IMR-90 (cell line): Measurements from ENCODE around the gene C6orf47. TPM values are rescaled to one million over a fixed set of nuclear protein-coding genes. Genes with fewer than 3 reads are reported as not detected.

Source experiments
- CTCF ChIP-seq: conservative IDR thresholded peaks from 2 replicates; pipeline ENCODE4 v1.5.1; 2012; ENCODE audit warnings: mild to moderate bottlenecking, low read depth, low read length, improper control_type of control experiment
- ELK1 ChIP-seq: fragments of 150-350 bp; IDR thresholded peaks from 2 replicates; pipeline ENCODE4 v1.6.1; 2016; ENCODE audit warnings: low read depth, mild to moderate bottlenecking, low read length, moderate library complexity, borderline replicate concordance
- POLR2A ChIP-seq: IDR thresholded peaks from 2 replicates; pipeline ENCODE4 v1.6.1; 2012; ENCODE audit warnings: mild to moderate bottlenecking, low read depth, low read length
- RAD21 ChIP-seq: IDR thresholded peaks from 2 replicates; pipeline ENCODE4 v1.6.1; 2012; ENCODE audit warnings: low read length, improper control_type of control experiment
- RCOR1 ChIP-seq: IDR thresholded peaks from 2 replicates; pipeline ENCODE4 v1.6.1; 2012; ENCODE audit warnings: mild to moderate bottlenecking, low read length, improper control_type of control experiment; ENCODE audit not compliant: insufficient replicate concordance
- RFX5 ChIP-seq: IDR thresholded peaks from 2 replicates; pipeline ENCODE4 v1.8.0; 2012; ENCODE audit warnings: low read depth, mild to moderate bottlenecking, low read length, moderate library complexity
- polyA plus RNA-seq, 3 experiments: library from polyadenylated mRNA; depleted of rRNA; stranded (reverse); fragments of >200 nt; gene quantifications; 2 replicates each; pipeline ENCODE4 v1.2.3, GENCODE V29; 2012; ENCODE audit warnings: low replicate concordance in 1 of 3
- total RNA-seq: library from RNA; depleted of rRNA; stranded (reverse); fragments of >200 nt; gene quantifications from 2 replicates; pipeline ENCODE4 v1.2.3, GENCODE V29; 2012

The C6orf47 gene
- total and polyA plus RNA-seq, 2 of the 4 experiments (the other 2 are of a cell fraction), result 8.9 to 14.2 TPM

- TF ChIP-seq CTCF (no peak), RCOR1 (no peak), RFX5 (no peak), POLR2A (no peak), ELK1 (no peak), RAD21 (no peak)
Measured at GRCh38 chr6:31677955-31678354, 17.4 kb upstream of the C6orf47 start (continued).
